ENCODE measurements around the gene MTA2.

- TF ChIP-seq CTCF (conservative IDR thresholded peaks at IDR 0.05 in 1 of 2, IDR thresholded peaks at IDR 0.05 in 1 of 2; ENCODE audit: extremely low read depth in 1 of 2, insufficient read depth in 1 of 2, low read depth in 1 of 2, low read length in 2 of 2) (no peak), EZH2 (IDR thresholded peaks at IDR 0.05; ENCODE audit: borderline replicate concordance, low read length) (no peak)
These were observed 1.4 kb upstream of the MTA2 start for GRCh38 chr11:62603072-62603408.

All from mammary epithelial cell (primary cell).